A673 (cell line): Measurements from ENCODE around the gene EFCAB14. TPM values are rescaled to one million over a fixed set of nuclear protein-coding genes. Genes with fewer than 3 reads are reported as not detected.

ENCODE experiments used
- BruUV-seq: library from RNA; stranded (reverse); fragments of 400-500 nt; replicated peaks from 2 replicates; lab custom pipeline; 2021; lab: Mats Ljungman, UMichigan
- CTCF ChIA-PET: fragments of 300-600 bp; sonication (Branson Sonifier 250); formaldehyde crosslinking; loops from one replicate; lab custom pipeline; 2022; ENCODE audit warnings: antibody characterized with exemption; lab: Charles Lee
- POLR2A ChIA-PET: fragments of 300-600 bp; sonication (Branson Sonifier 250); formaldehyde crosslinking; loops from one replicate; lab custom pipeline; 2022; ENCODE audit warnings: antibody characterized with exemption; ENCODE audit not compliant: low non-redundant PET; lab: Charles Lee
- DNase-seq: peaks from one replicate; pipeline ENCODE4 v3.0.0-alpha.2; 2015; ENCODE audit warnings: low spot score
- H3K27ac ChIP-seq: fragments of 200-600 bp; sonication (generic); 2 replicates; pipeline ENCODE4 v1.5.1; 2016; ENCODE audit warnings: mixed run types, low read depth, mild to moderate bottlenecking, mixed read lengths, antibody characterized with exemption, low read length; ENCODE audit not compliant: poor library complexity, severe bottlenecking
- H3K27me3 ChIP-seq: fragments of 200-600 bp; sonication (generic); replicated peaks from 2 replicates; pipeline ENCODE4 v1.6.1; 2017; ENCODE audit warnings: mixed run types, low read depth, mild to moderate bottlenecking, mixed read lengths, antibody characterized with exemption, low read length; ENCODE audit not compliant: insufficient read depth, poor library complexity
- H3K36me3 ChIP-seq: fragments of 200-600 bp; sonication (generic); 2 replicates; pipeline ENCODE4 v1.6.1; 2016; ENCODE audit warnings: mixed run types, mild to moderate bottlenecking, mixed read lengths, antibody characterized with exemption, low read length; ENCODE audit not compliant: insufficient read depth, poor library complexity, severe bottlenecking
- H3K4me1 ChIP-seq: fragments of 200-600 bp; sonication (generic); 2 replicates; pipeline ENCODE4 v1.6.1; 2017; ENCODE audit warnings: mixed run types, mild to moderate bottlenecking, mixed read lengths, antibody characterized with exemption, low read length; ENCODE audit not compliant: insufficient read depth, poor library complexity, severe bottlenecking
- H3K4me3 ChIP-seq: fragments of 200-600 bp; sonication (generic); 2 replicates; pipeline ENCODE4 v1.5.1; 2016; ENCODE audit warnings: low read depth, mixed run types, mild to moderate bottlenecking, mixed read lengths, low read length; ENCODE audit not compliant: poor library complexity, severe bottlenecking
- H3K9me3 ChIP-seq: fragments of 200-600 bp; sonication (generic); 2 replicates; pipeline ENCODE4 v1.6.1; 2016; ENCODE audit warnings: mixed run types, low read depth, mild to moderate bottlenecking, mixed read lengths, antibody characterized with exemption, low read length; ENCODE audit not compliant: poor library complexity, severe bottlenecking
- CTCF ChIP-seq: fragments of 300-800, 200-600 bp; sonication (generic); conservative IDR thresholded peaks from 2 replicates; pipeline ENCODE4 v1.5.1; 2017; ENCODE audit warnings: low read depth, mild to moderate bottlenecking, antibody characterized with exemption, low read length, moderate library complexity, mixed read lengths
- EZH2 ChIP-seq: fragments of 200-600 bp; sonication (generic); IDR thresholded peaks from 2 replicates; pipeline ENCODE4 v1.6.1; 2017; ENCODE audit warnings: borderline replicate concordance, low read depth, mild to moderate bottlenecking, mixed read lengths, antibody characterized with exemption, low read length; ENCODE audit not compliant: poor library complexity, severe bottlenecking
- intact Hi-C: fragments of 100-400 bp; cut with micrococcal nuclease; formaldehyde crosslinking; loops from one replicate; pipeline ENCODE4 v1.10.0; 2022; ENCODE audit not compliant: unreplicated experiment
- total RNA-seq: library from RNA; stranded (reverse); gene quantifications from 2 replicates; pipeline ENCODE4 v1.2.3, GENCODE V29; 2021

Gene EFCAB14
- total RNA-seq, 1 experiment from 2014 or later = 39.8 TPM

DNA sequence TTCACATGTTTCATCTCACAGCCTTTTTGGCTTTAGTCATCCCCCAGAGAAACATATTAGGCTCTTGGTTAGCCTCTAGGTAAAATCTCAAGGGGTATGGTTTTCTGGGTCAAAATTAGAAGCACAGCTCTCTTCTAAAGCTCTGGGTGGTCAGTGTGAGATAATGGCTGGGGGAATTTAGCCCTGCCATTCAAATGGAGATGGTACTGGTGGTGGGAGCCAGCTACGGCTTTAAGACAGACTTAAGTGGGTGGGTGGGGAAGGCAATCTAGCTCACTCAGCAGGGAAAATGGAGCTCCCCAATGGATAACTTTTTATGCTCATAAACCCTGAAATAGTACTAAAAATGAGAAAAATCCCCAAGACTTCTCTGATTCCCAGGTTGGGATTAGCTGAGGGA lies 41.6 kb downstream of the EFCAB14 start:
- POLR2A ChIA-PET = no interaction called here
- TF ChIP-seq CTCF (no peak), EZH2 (no peak)
- no peaks in the 10 kb centered on the region for H3K9me3 ChIP-seq
- no peaks in the 10 kb centered on the region for H3K27me3 ChIP-seq
- no peak for DNase-seq
- BruUV-seq = no TSS peak
- H3K27ac ChIP-seq = no peak overlapping the region
- no peak overlapping the region for H3K4me3 ChIP-seq
- CTCF ChIA-PET = no interaction called here
- intact Hi-C loops = no loop called here
- peaks cover 44% of the 10 kb centered on the region for H3K36me3 ChIP-seq
- H3K4me1 ChIP-seq = no peaks in the 10 kb centered on the region

DNA sequence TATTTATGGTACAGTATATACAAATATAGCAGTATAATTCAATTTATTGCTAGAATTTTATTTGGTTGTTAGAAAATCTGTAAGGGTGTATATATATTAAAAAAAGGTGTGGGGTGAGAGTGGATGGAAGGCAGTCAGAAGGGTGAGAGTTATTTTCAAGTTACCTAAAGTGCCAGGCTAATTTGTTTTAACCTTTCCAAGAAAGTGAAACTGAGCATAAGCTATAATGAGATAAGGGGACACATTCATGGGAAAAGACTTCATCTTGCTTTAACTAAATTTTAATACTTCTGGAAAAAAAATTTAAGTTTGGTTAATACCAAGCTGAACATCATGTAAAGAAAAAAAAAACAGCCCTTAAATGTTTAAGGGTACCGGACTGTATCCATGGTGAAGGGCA lies 42.4 kb downstream of the EFCAB14 start:
- H3K27me3 ChIP-seq = no peaks in the 10 kb centered on the region
- no peaks in the 10 kb centered on the region for H3K9me3 ChIP-seq
- POLR2A ChIA-PET = no interaction called here
- peaks cover 36% of the 10 kb centered on the region for H3K36me3 ChIP-seq
- no peak for DNase-seq
- CTCF ChIA-PET = no interaction called here
- BruUV-seq = no TSS peak
- no peak overlapping the region for H3K4me3 ChIP-seq
- no peaks in the 10 kb centered on the region for H3K4me1 ChIP-seq
- no peak overlapping the region for H3K27ac ChIP-seq
- TF ChIP-seq EZH2 = no peak
- TF ChIP-seq CTCF = no peak
- intact Hi-C loops = no loop called here

DNA sequence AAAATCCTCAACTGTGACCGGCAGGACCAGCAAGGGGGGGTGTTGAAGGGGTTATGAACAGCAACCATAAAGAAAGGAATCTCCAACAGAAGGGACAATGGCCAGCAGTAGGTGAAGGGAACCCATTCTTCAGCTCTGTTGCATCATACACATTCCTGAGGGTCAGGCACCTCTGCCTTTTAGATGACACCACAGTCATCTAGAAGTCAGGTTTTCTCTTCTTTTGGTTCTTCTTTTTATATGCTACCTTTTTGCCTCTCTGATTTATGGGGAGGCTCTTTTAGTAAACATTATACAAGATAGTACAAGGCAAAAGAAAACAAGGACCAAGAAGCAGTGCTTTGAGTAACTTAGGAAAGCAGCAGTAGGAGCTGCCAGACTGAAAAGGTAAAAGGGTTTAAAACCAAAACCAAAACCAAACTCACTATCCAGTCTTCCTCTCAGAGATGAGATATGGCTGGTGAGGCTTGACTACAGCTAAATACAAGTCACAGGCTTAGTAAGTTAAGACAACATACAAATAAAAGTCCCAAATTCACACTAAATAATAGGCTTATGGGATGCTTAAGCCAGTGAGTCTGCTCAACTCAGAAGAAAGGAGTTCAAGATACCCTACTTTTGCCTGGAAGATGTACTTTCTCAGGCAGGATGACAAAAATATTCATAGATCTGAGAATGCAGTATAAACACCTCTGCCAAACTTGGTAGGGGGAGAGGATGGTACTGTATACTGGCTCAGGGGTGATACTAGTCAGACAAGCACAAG lies 43.2 kb downstream of the EFCAB14 start:
- peaks cover 28% of the 10 kb centered on the region for H3K36me3 ChIP-seq
- CTCF ChIA-PET = no interaction called here
- POLR2A ChIA-PET = no interaction called here

More for the DNA sequence above, 43.2 kb downstream of the EFCAB14 start:
- H3K4me1 ChIP-seq = no peaks in the 10 kb centered on the region
- no peaks in the 10 kb centered on the region for H3K9me3 ChIP-seq
- no TSS peak for BruUV-seq
- H3K4me3 ChIP-seq = no peak overlapping the region
- intact Hi-C loops = no loop called here
- no peak overlapping the region for H3K27ac ChIP-seq
- no peak for DNase-seq
- TF ChIP-seq EZH2 (no peak), CTCF (no peak)
- H3K27me3 ChIP-seq = no peaks in the 10 kb centered on the region
